ENCODE measurements around the gene SURF4.

DNA sequence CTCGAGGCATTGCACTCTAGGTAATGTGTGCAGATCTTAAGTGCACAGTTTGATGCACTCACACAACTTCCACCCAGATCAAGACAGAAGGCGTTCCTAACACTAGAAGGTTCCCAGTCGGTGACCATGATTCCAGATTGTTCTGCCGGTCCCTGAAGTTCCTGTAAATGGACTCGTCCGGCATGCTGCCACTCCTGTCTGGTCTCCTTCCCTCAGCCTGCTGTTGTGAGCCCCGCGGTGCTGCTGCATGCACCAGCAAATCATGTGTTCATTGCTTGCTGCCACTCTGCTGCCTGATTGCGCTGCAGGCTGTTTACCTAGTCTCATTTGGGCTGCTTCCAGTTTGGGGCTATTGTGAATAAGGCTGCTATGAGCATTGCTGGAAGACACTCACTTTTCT is 11.8 kb upstream of the SURF4 start:
- TF ChIP-seq POLR2A (IDR thresholded peaks at IDR 0.05): no peak
- TF ChIP-seq, protein P1, sequence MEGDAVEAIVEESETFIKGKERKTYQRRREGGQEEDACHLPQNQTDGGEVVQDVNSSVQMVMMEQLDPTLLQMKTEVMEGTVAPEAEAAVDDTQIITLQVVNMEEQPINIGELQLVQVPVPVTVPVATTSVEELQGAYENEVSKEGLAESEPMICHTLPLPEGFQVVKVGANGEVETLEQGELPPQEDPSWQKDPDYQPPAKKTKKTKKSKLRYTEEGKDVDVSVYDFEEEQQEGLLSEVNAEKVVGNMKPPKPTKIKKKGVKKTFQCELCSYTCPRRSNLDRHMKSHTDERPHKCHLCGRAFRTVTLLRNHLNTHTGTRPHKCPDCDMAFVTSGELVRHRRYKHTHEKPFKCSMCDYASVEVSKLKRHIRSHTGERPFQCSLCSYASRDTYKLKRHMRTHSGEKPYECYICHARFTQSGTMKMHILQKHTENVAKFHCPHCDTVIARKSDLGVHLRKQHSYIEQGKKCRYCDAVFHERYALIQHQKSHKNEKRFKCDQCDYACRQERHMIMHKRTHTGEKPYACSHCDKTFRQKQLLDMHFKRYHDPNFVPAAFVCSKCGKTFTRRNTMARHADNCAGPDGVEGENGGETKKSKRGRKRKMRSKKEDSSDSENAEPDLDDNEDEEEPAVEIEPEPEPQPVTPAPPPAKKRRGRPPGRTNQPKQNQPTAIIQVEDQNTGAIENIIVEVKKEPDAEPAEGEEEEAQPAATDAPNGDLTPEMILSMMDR (IDR thresholded peaks at IDR 0.05): no peak
